CD4-positive, alpha-beta T cell treated with Interleukin-21 for 1 hour (primary cell): ENCODE data around the gene SUMO3.

Experiments used
- DNase-seq: peaks from one replicate; pipeline ENCODE4 v3.0.0-alpha.2; 2020

The SUMO3 gene

GRCh38 chr21:44778094-44778493 is 39.8 kb downstream of the SUMO3 start:
- DNase-seq: no peak

- DNase-seq: no peak
Observed at GRCh38 chr21:44774972-44775371, 42.9 kb downstream of the SUMO3 start.

GRCh38 chr21:44773291-44773932 is 44.5 kb downstream of the SUMO3 start:
- DNase-seq: no peak

- DNase-seq: no peak
Observed at GRCh38 chr21:44771896-44772525, 45.9 kb downstream of the SUMO3 start.

DNA sequence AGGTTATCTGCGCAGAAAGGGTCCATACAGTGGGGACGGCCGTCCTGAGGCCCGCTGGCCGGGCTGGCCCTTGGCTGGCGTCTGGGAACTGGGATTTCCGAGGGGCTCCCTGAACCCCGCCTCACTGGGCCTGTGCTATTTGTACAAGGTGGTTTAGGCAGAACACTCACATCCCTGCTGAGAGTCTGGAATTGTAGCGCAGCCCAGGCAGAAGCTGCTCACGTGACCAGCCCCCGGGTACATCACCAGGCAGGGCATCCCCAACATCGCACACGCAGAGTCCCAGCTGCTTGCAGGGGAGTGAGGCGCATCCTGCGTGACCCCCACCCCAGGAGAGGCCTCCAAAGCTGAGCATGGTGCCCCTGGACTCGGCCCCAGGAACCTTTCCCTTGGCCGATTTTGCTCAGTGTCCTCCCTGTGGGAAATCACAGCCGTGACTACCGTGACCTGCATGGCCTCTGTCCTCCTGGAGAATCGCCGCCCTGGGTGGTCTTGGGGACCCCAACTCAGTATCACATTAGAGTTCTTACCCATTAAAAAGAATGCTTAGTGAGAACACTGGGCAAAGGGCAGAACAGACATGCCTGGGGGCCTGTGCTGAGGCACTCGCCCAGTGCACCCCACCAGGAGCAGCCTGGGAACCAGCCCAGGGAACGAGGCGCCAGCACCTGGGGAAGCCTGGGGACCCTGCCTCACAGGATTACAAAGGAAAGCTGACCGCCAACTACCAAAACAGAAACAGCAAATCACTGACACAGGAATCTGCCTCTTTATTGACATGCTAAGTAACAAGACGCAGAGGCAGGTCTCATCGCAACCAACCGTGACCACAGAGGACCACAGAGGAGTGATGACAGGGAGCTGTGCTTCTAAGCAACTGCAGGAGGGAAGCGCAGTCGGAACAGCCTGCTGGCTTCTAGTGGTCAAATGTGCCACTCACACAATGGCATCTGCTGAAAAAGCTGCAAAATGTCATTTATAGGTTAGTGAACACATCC is 49.7 kb downstream of the SUMO3 start:
- DNase-seq: no peak

DNA sequence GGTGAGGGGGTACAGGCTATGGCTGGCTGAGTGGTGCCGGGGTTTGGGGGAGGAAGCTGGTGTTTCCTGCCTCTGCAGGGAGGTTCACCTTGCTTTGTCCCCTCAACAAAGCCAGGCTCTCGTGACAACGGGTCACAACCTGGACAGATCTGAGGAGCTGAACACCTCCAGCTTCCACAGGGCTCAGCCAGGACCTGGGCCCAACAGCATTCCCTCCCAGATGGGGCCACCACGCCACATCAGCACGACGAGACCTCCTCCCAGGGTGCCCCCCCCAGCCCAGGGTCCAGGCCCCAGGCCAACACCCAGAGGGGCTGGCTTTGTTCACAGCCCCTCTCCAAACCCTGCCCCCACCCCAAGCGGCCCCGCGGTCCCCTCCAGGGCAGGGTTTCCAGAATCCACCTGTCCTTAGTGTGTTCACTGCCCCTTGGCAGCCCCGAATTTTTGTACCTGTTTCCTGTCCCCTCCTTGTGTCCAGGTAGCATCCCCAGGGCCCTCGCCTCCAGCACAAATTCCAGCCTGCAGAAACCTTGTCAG is 51.0 kb downstream of the SUMO3 start:
- no peak for DNase-seq

DNA sequence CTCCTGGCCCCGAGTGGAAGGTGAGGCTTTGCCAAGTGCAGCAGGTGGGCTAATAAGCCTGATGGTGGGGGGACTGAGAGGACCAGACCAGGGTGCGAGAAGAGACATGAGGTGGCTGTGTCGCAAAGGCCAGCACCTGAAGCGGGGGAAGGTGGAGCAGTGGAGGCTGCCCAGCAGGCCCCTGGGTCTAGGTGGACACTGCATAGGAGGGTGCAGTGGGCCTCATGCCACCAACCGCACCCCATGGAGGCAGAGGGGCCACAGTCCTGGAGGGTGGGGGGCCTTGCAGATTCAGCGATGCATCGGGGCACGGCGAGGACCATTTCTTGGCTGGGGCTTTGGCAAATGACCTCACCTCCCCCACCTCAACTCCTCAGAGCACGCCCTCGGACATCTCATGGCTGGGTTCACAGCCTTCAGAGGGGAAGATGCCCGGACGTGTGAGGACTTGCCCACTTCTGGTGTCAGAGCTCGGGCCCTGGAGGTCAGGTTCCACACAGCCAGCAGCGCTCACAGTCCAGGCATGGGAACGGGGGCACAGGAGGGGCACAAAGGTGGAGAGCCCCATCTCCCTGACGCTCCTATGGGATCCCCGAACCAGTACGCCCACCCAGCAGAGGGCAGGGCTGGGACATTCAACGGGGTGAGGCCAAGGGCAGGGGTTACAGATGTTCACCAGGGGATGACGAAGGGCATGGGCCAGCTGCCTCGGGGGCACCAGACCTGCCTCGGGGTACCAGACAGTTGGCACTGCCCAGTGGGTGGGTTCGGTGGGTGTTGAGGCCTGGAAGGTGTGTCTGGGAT is 51.6 kb downstream of the SUMO3 start:
- no peak for DNase-seq

- DNase-seq: peak; percentile 62
Observed at GRCh38 chr21:44765231-44766013, 52.4 kb downstream of the SUMO3 start.

- no peak for DNase-seq
Observed at GRCh38 chr21:44764319-44765230, 53.3 kb downstream of the SUMO3 start.

GRCh38 chr21:44763451-44764318 is 54.2 kb downstream of the SUMO3 start:
- no peak for DNase-seq

- DNase-seq: no peak
Observed at GRCh38 chr21:44763050-44763378, 54.8 kb downstream of the SUMO3 start.

DNA sequence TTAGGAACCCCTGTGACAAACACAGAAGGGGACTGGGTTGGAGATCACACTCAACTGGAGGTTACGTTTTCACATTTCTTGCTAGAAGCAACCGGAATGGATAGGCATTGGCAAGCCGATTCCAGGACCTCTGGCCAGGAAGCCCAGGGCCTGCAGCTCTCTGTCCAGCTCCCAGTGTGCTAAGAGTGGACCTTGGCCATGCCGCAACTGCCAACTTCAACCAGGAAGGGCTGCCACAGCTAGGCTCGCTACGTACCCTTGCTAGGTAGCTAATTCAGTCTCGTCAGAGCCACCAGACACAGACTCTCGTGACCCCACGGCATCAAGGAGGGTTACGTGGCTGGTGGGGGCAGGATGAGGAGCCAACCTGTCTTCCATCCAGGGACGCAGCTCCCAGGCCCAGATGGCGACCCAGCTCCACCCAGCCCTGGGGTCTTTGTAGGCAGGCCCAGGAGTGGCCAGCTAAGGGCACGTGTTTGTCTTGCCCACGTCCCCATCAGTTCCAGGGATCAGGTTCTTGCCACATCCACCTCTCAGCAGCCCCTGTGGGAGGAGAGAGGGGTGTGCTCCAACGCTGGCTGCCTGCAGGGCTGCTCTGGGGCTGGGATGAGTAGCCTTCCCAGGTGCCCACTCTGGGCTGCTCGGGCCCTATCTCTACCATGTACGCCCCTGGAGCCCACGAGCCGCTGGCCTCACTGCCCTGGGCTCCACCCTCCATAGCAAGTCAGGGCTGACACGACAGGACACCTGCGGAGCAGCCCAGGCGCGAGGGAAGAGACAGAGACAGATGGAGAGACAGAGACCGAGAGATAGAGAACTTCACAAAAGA is 55.4 kb downstream of the SUMO3 start:
- no peak for DNase-seq

DNA sequence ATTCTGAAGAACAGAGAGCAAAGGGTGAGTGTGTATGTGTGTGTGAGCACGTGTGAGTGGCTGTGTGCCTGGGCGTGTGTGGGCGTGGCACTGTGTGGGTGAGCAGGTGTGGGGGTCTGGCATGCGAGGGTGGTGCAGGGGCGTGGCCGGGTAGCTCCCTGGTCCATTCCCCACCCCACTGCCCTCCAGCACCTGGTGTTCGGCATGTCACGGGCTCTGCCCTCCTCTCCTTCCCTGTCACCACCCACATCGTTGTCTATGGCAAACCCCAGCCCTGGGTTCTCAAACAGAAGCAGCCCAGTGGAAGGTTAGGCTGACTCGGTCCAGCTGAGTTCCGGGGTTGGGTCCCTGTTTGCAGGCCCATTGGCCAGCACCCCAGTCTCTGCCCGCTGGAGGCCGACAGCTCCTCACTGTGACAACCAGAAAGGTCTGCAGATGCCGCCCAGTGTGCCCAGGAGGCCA is 56.1 kb downstream of the SUMO3 start:
- DNase-seq: no peak

GRCh38 chr21:44761011-44761729 is 56.7 kb downstream of the SUMO3 start:
- DNase-seq: no peak

DNA sequence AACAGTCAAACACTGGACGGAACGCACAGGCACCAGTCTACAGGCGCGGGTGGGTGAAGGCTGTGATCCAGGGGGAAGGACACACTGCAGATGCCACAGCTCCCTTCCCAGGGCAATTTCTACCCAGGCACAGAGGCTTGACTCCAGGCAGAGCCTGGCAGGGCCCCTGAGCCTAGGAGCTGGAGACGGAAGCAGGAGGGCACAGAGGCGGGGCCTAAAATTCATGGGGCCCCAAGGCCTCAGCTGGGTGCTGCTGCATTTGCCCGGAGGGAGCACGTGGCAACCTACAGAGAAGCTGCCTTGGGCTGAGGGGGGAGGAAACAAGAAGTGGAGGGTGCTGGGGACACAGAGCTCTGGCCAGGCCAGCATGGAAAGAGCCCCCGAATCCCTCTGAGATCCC is 57.5 kb downstream of the SUMO3 start:
- DNase-seq: no peak

DNA sequence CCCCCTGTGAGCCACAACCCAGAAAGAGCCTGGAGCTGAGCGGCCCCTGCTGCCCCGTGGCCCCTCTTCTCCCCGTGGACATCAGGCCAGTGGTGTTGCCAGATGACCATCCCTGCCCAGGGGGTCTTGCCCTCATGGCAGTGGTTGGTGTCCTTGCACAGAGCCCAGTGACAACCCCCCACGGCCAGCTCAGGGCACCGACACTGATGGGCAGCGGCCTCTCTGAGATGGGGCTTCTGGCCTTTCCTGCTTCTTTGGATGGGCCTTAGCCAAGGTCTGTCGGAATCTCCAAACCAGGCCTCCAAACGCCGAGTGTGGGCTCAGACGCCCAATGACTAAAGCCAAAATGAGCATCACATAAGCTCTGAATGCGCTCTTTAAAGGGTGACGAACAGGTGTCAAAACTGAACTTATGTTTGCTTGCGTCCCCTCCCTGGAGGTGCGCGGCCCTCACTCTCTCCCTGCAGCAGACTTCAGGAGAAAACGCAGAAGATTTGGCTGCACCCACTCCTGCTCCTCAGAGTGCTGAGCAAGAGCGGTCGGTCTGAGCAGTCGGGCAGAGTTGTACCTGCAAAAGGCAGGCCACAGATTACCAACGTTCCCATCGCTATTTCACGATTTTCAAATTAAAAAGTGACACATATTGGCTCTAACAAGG is 58.1 kb downstream of the SUMO3 start:
- no peak for DNase-seq
